GM12878 (cell line): ENCODE measurements around the gene CAMK1. TPM values are rescaled to one million over a fixed set of nuclear protein-coding genes. Genes with fewer than 3 reads are reported as not detected.

Experiments
- ATAC-seq: fragments of 200-7000 bp; cut with Tn5 transposase; 3 replicates; pipeline ENCODE4 v1.9.1; 2020; ENCODE audit warnings: mild to moderate bottlenecking, moderate library complexity
- BruUV-seq: library from RNA; stranded (reverse); fragments of 400-500 nt; replicated peaks from 2 replicates; lab custom pipeline; 2021; lab: Mats Ljungman, UMichigan
- CTCF ChIA-PET: fragments of 300-600 bp; sonication (Branson Sonifier 250); formaldehyde crosslinking; extraction: SDS; loops from one replicate; lab custom pipeline; 2021; ENCODE audit warnings: inconsistent platforms; lab: Yijun Ruan, JAX
- POLR2A ChIA-PET: fragments of 350-600 bp; formaldehyde crosslinking; extraction: SDS; loops from one replicate; lab custom pipeline; 2021; ENCODE audit warnings: inconsistent platforms; lab: Charles Lee
- RAD21 ChIA-PET: fragments of 300-600 bp; sonication (Branson Sonifier 250); formaldehyde crosslinking; loops from one replicate; lab custom pipeline; 2023; ENCODE audit warnings: antibody characterized with exemption; ENCODE audit not compliant: unreplicated experiment; lab: Charles Lee
- SMC1A ChIA-PET: fragments of 300-600 bp; sonication (Branson Sonifier 250); formaldehyde crosslinking; loops from one replicate; lab custom pipeline; 2023; ENCODE audit not compliant: unreplicated experiment, uncharacterized antibody; lab: Charles Lee
- DNase-seq: peaks from one replicate; pipeline ENCODE4 v3.0.0-alpha.2; 2011; ENCODE audit warnings: low read depth, low spot score
- FAIRE-seq: peaks from 3 replicates; lab custom pipeline; 2011; peaks lifted over from hg19 to GRCh38; lab: Jason Lieb, UNC
- H2AFZ ChIP-seq: 2 replicates; pipeline ENCODE4 v1.6.0; 2011; ENCODE audit warnings: low read depth, low read length, control low read depth; ENCODE audit not compliant: control insufficient read depth
- H3K27ac ChIP-seq: 2 replicates; pipeline ENCODE4 v1.5.1; 2011; ENCODE audit warnings: control low read depth; ENCODE audit not compliant: control insufficient read depth, insufficient read depth
- H3K27me3 ChIP-seq, 2 experiments: replicated peaks in 1 of 2; 2 replicates each; pipeline versions ENCODE4 v1.6.0 to v1.6.1; 2011; ENCODE audit warnings: low read length in 1 of 2; ENCODE audit not compliant: control insufficient read depth in 2 of 2, insufficient read depth in 2 of 2
- H3K36me3 ChIP-seq, 2 experiments: 2 replicates each; pipeline ENCODE4 v1.5.1; 2011; ENCODE audit warnings: low read length in 1 of 2; ENCODE audit not compliant: control insufficient read depth in 2 of 2, insufficient read depth in 2 of 2
- H3K4me1 ChIP-seq: 2 replicates; pipeline ENCODE4 v1.6.1; 2011; ENCODE audit warnings: mild to moderate bottlenecking, low read length, moderate library complexity, mixed read lengths; ENCODE audit not compliant: control insufficient read depth, insufficient read depth
- H3K4me2 ChIP-seq: 2 replicates; pipeline ENCODE4 v1.6.0; 2011; ENCODE audit warnings: control low read depth; ENCODE audit not compliant: control insufficient read depth, insufficient read depth
- H3K4me3 ChIP-seq: fragments of 200-600 bp; sonication (generic); 2 replicates; pipeline ENCODE4 v1.5.1; 2016
- H3K79me2 ChIP-seq: 2 replicates; pipeline ENCODE4 v1.6.0; 2011; ENCODE audit warnings: low read length; ENCODE audit not compliant: control insufficient read depth, insufficient read depth
- H3K9ac ChIP-seq: 2 replicates; pipeline ENCODE4 v1.8.0; 2011; ENCODE audit warnings: low read length, control low read depth, mixed read lengths; ENCODE audit not compliant: control insufficient read depth, insufficient read depth
- H3K9me3 ChIP-seq: replicated peaks from 3 replicates; pipeline ENCODE4 v1.5.1; 2011; ENCODE audit warnings: mild to moderate bottlenecking, low read length; ENCODE audit not compliant: control insufficient read depth, insufficient read depth
- H4K20me1 ChIP-seq: 2 replicates; pipeline ENCODE4 v1.6.0; 2011; ENCODE audit not compliant: control insufficient read depth, insufficient read depth
- ATF2 ChIP-seq: IDR thresholded peaks from 2 replicates; pipeline ENCODE4 v1.6.1; 2012; ENCODE audit warnings: low read length, inconsistent platforms
- BRCA1 ChIP-seq: IDR thresholded peaks from 2 replicates; pipeline ENCODE4 v1.6.1; 2011; ENCODE audit warnings: low read depth, low read length, improper control_type of control experiment
- CBX5 ChIP-seq: sonication (generic); IDR thresholded peaks from 2 replicates; pipeline ENCODE4 v1.6.1; 2016; ENCODE audit warnings: low read depth, moderate library complexity, mild to moderate bottlenecking, inconsistent platforms
- E4F1 ChIP-seq: fragments of 450-650 bp; IDR thresholded peaks from 2 replicates; pipeline ENCODE4 v1.6.1; 2018; ENCODE audit warnings: borderline replicate concordance, mild to moderate bottlenecking; ENCODE audit not compliant: partially characterized antibody
- HDGF ChIP-seq: fragments of 450-650 bp; IDR thresholded peaks from 2 replicates; pipeline ENCODE4 v1.6.1; 2016; ENCODE audit warnings: antibody characterized with exemption
- IRF4 ChIP-seq: IDR thresholded peaks from 2 replicates; pipeline ENCODE4 v1.6.1; 2011; ENCODE audit warnings: low read depth, low read length
- JUNB ChIP-seq: IDR thresholded peaks from 2 replicates; pipeline ENCODE4 v1.6.1; 2016; ENCODE audit warnings: antibody characterized with exemption, mild to moderate bottlenecking
- KLF5 ChIP-seq: fragments of 450-650 bp; IDR thresholded peaks from 2 replicates; pipeline ENCODE4 v1.6.1; 2014; ENCODE audit warnings: mild to moderate bottlenecking; ENCODE audit not compliant: partially characterized antibody
- MAX ChIP-seq: IDR thresholded peaks from 2 replicates; pipeline ENCODE4 v1.6.1; 2012; ENCODE audit warnings: low read depth, low read length, improper control_type of control experiment
- MEF2B ChIP-seq: fragments of 450-650 bp; IDR thresholded peaks from 2 replicates; pipeline ENCODE4 v1.6.1; 2018; ENCODE audit warnings: mild to moderate bottlenecking, moderate library complexity; ENCODE audit not compliant: partially characterized antibody, poor library complexity, severe bottlenecking
- MTA2 ChIP-seq: fragments of 450-650 bp; IDR thresholded peaks from 2 replicates; pipeline ENCODE4 v1.6.1; 2016; ENCODE audit warnings: low read depth, mild to moderate bottlenecking, moderate library complexity
- NBN ChIP-seq: fragments of 450-650 bp; IDR thresholded peaks from 2 replicates; pipeline ENCODE4 v1.6.1; 2016
- NFYA ChIP-seq: IDR thresholded peaks from 2 replicates; pipeline ENCODE4 v1.6.1; 2011; ENCODE audit warnings: low read depth, mild to moderate bottlenecking, low read length, improper control_type of control experiment, borderline replicate concordance
- NR2C1 ChIP-seq: fragments of 450-650 bp; IDR thresholded peaks from 2 replicates; pipeline ENCODE4 v1.6.1; 2017; ENCODE audit warnings: antibody characterized with exemption, mild to moderate bottlenecking, moderate library complexity
- NR2C2 ChIP-seq: IDR thresholded peaks from 2 replicates; pipeline ENCODE4 v1.6.1; 2011; ENCODE audit warnings: borderline replicate concordance, low read depth; ENCODE audit not compliant: control insufficient read depth, insufficient read length
- NRF1 ChIP-seq: conservative IDR thresholded peaks from 2 replicates; pipeline ENCODE4 v1.6.1; 2011; ENCODE audit warnings: mild to moderate bottlenecking, low read depth, low read length, improper control_type of control experiment
- POLR2AphosphoS2 ChIP-seq: IDR thresholded peaks from 2 replicates; pipeline ENCODE4 v1.6.1; 2011; ENCODE audit warnings: low read depth, mild to moderate bottlenecking, low read length, improper control_type of control experiment, moderate library complexity
- SMC3 ChIP-seq: IDR thresholded peaks from 2 replicates; pipeline ENCODE4 v1.6.1; 2011; ENCODE audit warnings: low read length, improper control_type of control experiment, borderline replicate concordance
- TARDBP ChIP-seq: IDR thresholded peaks from 2 replicates; pipeline ENCODE4 v1.6.1; 2016; ENCODE audit warnings: borderline replicate concordance
- TCF12 ChIP-seq: IDR thresholded peaks from 2 replicates; pipeline ENCODE4 v1.6.1; 2011; ENCODE audit warnings: low read depth, mild to moderate bottlenecking, low read length
- USF1 ChIP-seq: IDR thresholded peaks from 2 replicates; pipeline ENCODE4 v1.6.1; 2011; ENCODE audit warnings: borderline replicate concordance, low read depth, mild to moderate bottlenecking, moderate library complexity, mixed read lengths, low read length; ENCODE audit not compliant: insufficient read depth; ENCODE audit errors: extremely low read length
- ZNF384 ChIP-seq: IDR thresholded peaks from 2 replicates; pipeline ENCODE4 v1.6.1; 2012; ENCODE audit warnings: low read depth, mild to moderate bottlenecking, low read length, improper control_type of control experiment, borderline replicate concordance
- WGBS: methylation state at CpG from one replicate; pipeline ENCODE4 v1.1.6; 2016; ENCODE audit warnings: low lambda C conversion rate; ENCODE audit not compliant: insufficient replicate concordance, insufficient coverage; ENCODE audit errors: missing lambda C conversion rate; 5-methylcytosine and 5-hydroxymethylcytosine counted together
- in situ Hi-C: fragments of 300-500 bp; cut with MboI; formaldehyde crosslinking; loops from 9 replicates; pipeline ENCODE4 v1.14.3; 2018; ENCODE audit warnings: mixed read lengths
- intact Hi-C: fragments of 100-400 bp; cut with micrococcal nuclease; formaldehyde crosslinking; loops from one replicate; pipeline ENCODE4 v1.14.2; 2022; ENCODE audit not compliant: unreplicated experiment
- polyA plus RNA-seq, 11 experiments: library from polyadenylated mRNA; depleted of rRNA in 4 of 11; unstranded in 6 of 11; stranded (reverse) in 5 of 11; fragments of >200 nt; fragmentation: Nextera tagmentation in 4 of 11; fragmentation: Illumina TruSeq in 1 of 11; extraction: Ambion mirVana in 4 of 11; extraction: Trizol in 1 of 11; gene quantifications; 1 replicate in 1 of 11; 2 replicates in 10 of 11; pipeline versions ENCODE4 v1.2.1 to v1.2.3, GENCODE V29; 2011 to 2016; ENCODE audit warnings: inconsistent platforms in 2 of 11, missing spikeins in 2 of 11, low read depth in 1 of 11
- total RNA-seq, 4 experiments: library from RNA; depleted of rRNA in 3 of 4; stranded (reverse); fragments of >200 nt in 3 of 4; fragmentation: Illumina TruSeq in 1 of 4; extraction: Trizol in 1 of 4; gene quantifications; 2 replicates each; pipeline versions ENCODE4 v1.2.1 to v1.2.3, GENCODE V29; 2013 to 2021

CAMK1 gene
- total and polyA plus RNA-seq, 10 of the 15 experiments (the other 5 are each of a cell fraction or from before 2014, with no cell fraction given): 0.24 to 2.1 (median 0.51) TPM; not detected in 2

GRCh38 chr3:9747267-9747666 is 22.5 kb downstream of the CAMK1 start:
- intact Hi-C loops (no loop called here), in situ Hi-C loops (no loop called here)
- CTCF ChIA-PET: interaction anchor here (0.9 kb wide), 1 partner anchor 15 kb away, joined by 3 read pairs; no protein-coding TSS in a partner anchor
- Histone ChIP-seq H3K4me3 (no peak overlapping the region), H3K9me3 (no peaks in the 10 kb centered on the region), H2AFZ (no peak overlapping the region), H3K9ac (no peak overlapping the region), H4K20me1 (no peaks in the 10 kb centered on the region), H3K36me3 (peaks cover 27 to 32% of the 10 kb centered on the region in 2 experiments), H3K27me3 (no peaks in the 10 kb centered on the region), H3K27ac (no peak overlapping the region), H3K79me2 (peaks cover 15% of the 10 kb centered on the region), H3K4me2 (no peak overlapping the region), H3K4me1 (peaks cover 14% of the 10 kb centered on the region)
- FAIRE-seq (no peak), DNase-seq (no peak), ATAC-seq (peak; percentile 21)
- SMC1A ChIA-PET: no interaction called here
- POLR2A ChIA-PET: interaction anchor here (0.9 kb wide), 1 partner anchor 14 kb away, joined by 3 read pairs; no protein-coding TSS in a partner anchor
- RAD21 ChIA-PET: no interaction called here
- BruUV-seq: no TSS peak
- 7% methylated on average over 8 of the region's 8 CpGs for WGBS
- TF ChIP-seq JUNB: no peak; the same call in 1 of the 2 replicates
- TF ChIP-seq MTA2: no peak
- TF ChIP-seq NFYA: no peak
- no peak for TF ChIP-seq HDGF
- TF ChIP-seq MEF2B: peak; percentile 62
- no peak for TF ChIP-seq E4F1
- no peak for TF ChIP-seq NR2C2
- no peak for TF ChIP-seq MAX
- no peak for TF ChIP-seq TARDBP
- no peak for TF ChIP-seq USF1
- TF ChIP-seq POLR2AphosphoS2: no peak
- no peak for TF ChIP-seq NR2C1
- TF ChIP-seq BRCA1: no peak
- no peak for TF ChIP-seq NRF1
- TF ChIP-seq TCF12: 0 out of 2 replicates have a peak, but pooled peaks have one; percentile 58
- no peak for TF ChIP-seq KLF5
- TF ChIP-seq ATF2: no peak
- no peak for TF ChIP-seq ZNF384
- no peak for TF ChIP-seq NBN
- 0 out of 2 replicates have a peak, but pooled peaks have one; percentile 35 for TF ChIP-seq IRF4
- TF ChIP-seq SMC3: no peak
- no peak for TF ChIP-seq CBX5
